HepG2 (cell line): ENCODE measurements around the gene ESRRB. TPM values are rescaled to one million over a fixed set of nuclear protein-coding genes. Genes with fewer than 3 reads are reported as not detected.

ENCODE experiments used
- ATAC-seq: fragments of 200-7000 bp; cut with Tn5 transposase; 3 replicates; pipeline ENCODE4 v1.9.1; 2020; ENCODE audit warnings: mild to moderate bottlenecking, moderate library complexity
- BruUV-seq: library from RNA; stranded (reverse); fragments of 400-500 nt; replicated peaks from 2 replicates; lab custom pipeline; 2021; lab: Mats Ljungman, UMichigan
- CTCF ChIA-PET: fragments of 300-600 bp; formaldehyde crosslinking; extraction: SDS; loops from one replicate; lab custom pipeline; 2021; ENCODE audit warnings: low total read pairs, inconsistent platforms, low intra/inter-chr PET ratio; lab: Yijun Ruan, JAX
- POLR2A ChIA-PET: fragments of 350-600 bp; sonication (Branson Sonifier 250); formaldehyde crosslinking; loops from one replicate; lab custom pipeline; 2020; ENCODE audit warnings: antibody characterized with exemption, inconsistent platforms; lab: Yijun Ruan, JAX
- DNase-seq: peaks from one replicate; pipeline ENCODE4 v3.0.0-alpha.2; 2015; ENCODE audit warnings: low spot score
- FAIRE-seq: peaks from 3 replicates; lab custom pipeline; 2011; peaks lifted over from hg19 to GRCh38; lab: Jason Lieb, UNC
- H2AFZ ChIP-seq: one replicate; pipeline ENCODE4 v1.6.1; 2011; ENCODE audit warnings: low read length, inconsistent platforms
- H3K27ac ChIP-seq: fragments of 300-600 bp; 3 replicates; pipeline ENCODE4 v1.8.0; 2011; ENCODE audit warnings: mixed run types, mild to moderate bottlenecking, mixed read lengths, low read length, inconsistent platforms; ENCODE audit not compliant: insufficient read depth; ENCODE audit errors: extremely low read length
- H3K27me3 ChIP-seq, 2 experiments: fragments of 200-600 bp in 1 of 2; 2 replicates in 1 of 2; 3 replicates in 1 of 2; pipeline versions ENCODE4 v1.6.0 to v1.8.0; 2011; ENCODE audit warnings: low read length in 2 of 2, mild to moderate bottlenecking in 2 of 2, moderate library complexity in 2 of 2, inconsistent platforms in 1 of 2; ENCODE audit not compliant: insufficient read depth in 2 of 2, control insufficient read depth in 1 of 2
- H3K36me3 ChIP-seq, 2 experiments: fragments of 200-600 bp in 1 of 2; replicated peaks in 1 of 2; 2 replicates in 1 of 2; 3 replicates in 1 of 2; pipeline versions ENCODE4 v1.5.1 to v1.8.0; 2011; ENCODE audit warnings: low read length in 2 of 2, inconsistent platforms in 1 of 2; ENCODE audit not compliant: insufficient read depth in 2 of 2, control insufficient read depth in 1 of 2
- H3K4me1 ChIP-seq: 2 replicates; pipeline ENCODE4 v1.5.1; 2012; ENCODE audit warnings: low read length, inconsistent platforms; ENCODE audit not compliant: insufficient read depth
- H3K4me2 ChIP-seq: 2 replicates; pipeline ENCODE4 v1.6.0; 2011; ENCODE audit warnings: low read depth, low read length, inconsistent platforms
- H3K4me3 ChIP-seq, 3 experiments: fragments of 200-600 bp in 1 of 3; sonication (generic), shearing (Covaris generic) in 1 of 3; replicated peaks in 1 of 3; 2 replicates each; pipeline ENCODE4 v1.5.1; 2011 to 2016; ENCODE audit warnings: low read length in 3 of 3, inconsistent platforms in 2 of 3, low read depth in 2 of 3, mild to moderate bottlenecking in 2 of 3, control low read depth in 1 of 3, mixed read lengths in 1 of 3; ENCODE audit not compliant: insufficient read depth in 1 of 3
- H3K79me2 ChIP-seq: one replicate; pipeline ENCODE4 v1.6.1; 2011; ENCODE audit warnings: low read length, inconsistent platforms; ENCODE audit not compliant: insufficient read depth
- H3K9ac ChIP-seq: 2 replicates; pipeline ENCODE4 v1.6.0; 2011; ENCODE audit warnings: mild to moderate bottlenecking, low read depth, low read length, inconsistent platforms; ENCODE audit not compliant: insufficient read depth
- H3K9me3 ChIP-seq: 2 replicates; pipeline ENCODE4 v1.5.1; 2012; ENCODE audit warnings: mild to moderate bottlenecking, low read length
- H4K20me1 ChIP-seq: 2 replicates; pipeline ENCODE4 v1.6.0; 2011; ENCODE audit warnings: inconsistent platforms, mild to moderate bottlenecking, low read length, moderate library complexity; ENCODE audit not compliant: insufficient read depth
- ETV6 ChIP-seq: sonication (generic); formaldehyde crosslinking; conservative IDR thresholded peaks from 2 replicates; pipeline ENCODE4 v1.4.0; 2020; ENCODE audit warnings: missing genetic modification reagents
- GATAD2A ChIP-seq: IDR thresholded peaks from 2 replicates; pipeline ENCODE4 v1.6.1; 2016
- NFIB ChIP-seq: sonication (generic); formaldehyde crosslinking; IDR thresholded peaks from 2 replicates; pipeline ENCODE4 v1.9.0; 2021; ENCODE audit warnings: missing genetic modification reagents, mild to moderate bottlenecking, borderline replicate concordance
- PAWR ChIP-seq: sonication (generic); formaldehyde crosslinking; IDR thresholded peaks from 2 replicates; pipeline ENCODE4 v1.4.0; 2020; ENCODE audit warnings: missing genetic modification reagents, mild to moderate bottlenecking, borderline replicate concordance
- PPARG ChIP-seq: conservative IDR thresholded peaks from 2 replicates; pipeline ENCODE4 v1.6.1; 2016; ENCODE audit warnings: missing biosample characterization, missing genetic modification reagents
- REXO4 ChIP-seq: sonication (generic); formaldehyde crosslinking; IDR thresholded peaks from 2 replicates; pipeline ENCODE4 v1.8.0; 2022; ENCODE audit warnings: missing genetic modification reagents, mild to moderate bottlenecking, borderline replicate concordance
- RNF2 ChIP-seq: fragments of 450-650 bp; conservative IDR thresholded peaks from 2 replicates; pipeline ENCODE4 v1.6.1; 2016; ENCODE audit warnings: low read depth
- SIX1 ChIP-seq: sonication (generic); formaldehyde crosslinking; IDR thresholded peaks from 2 replicates; pipeline ENCODE4 v1.4.0; 2020; ENCODE audit warnings: missing genetic modification reagents, borderline replicate concordance
- SUZ12 ChIP-seq: fragments of 150-350 bp; IDR thresholded peaks from 2 replicates; pipeline ENCODE4 v1.6.1; 2014; ENCODE audit warnings: low read depth, low read length
- TBX2 ChIP-seq: sonication (generic); formaldehyde crosslinking; IDR thresholded peaks from 2 replicates; pipeline ENCODE4 v1.5.0; 2020; ENCODE audit warnings: missing genetic modification reagents, mild to moderate bottlenecking, borderline replicate concordance
- ZNF607 ChIP-seq: sonication (generic); formaldehyde crosslinking; IDR thresholded peaks from 2 replicates; pipeline ENCODE4 v1.5.1; 2020; ENCODE audit warnings: missing genetic modification reagents, mild to moderate bottlenecking, borderline replicate concordance
- ZNF792 ChIP-seq: IDR thresholded peaks from 2 replicates; pipeline ENCODE4 v1.6.1; 2016
- WGBS: methylation state at CpG from one replicate; pipeline ENCODE4 v1.1.6; 2017; ENCODE audit warnings: low lambda C conversion rate; 5-methylcytosine and 5-hydroxymethylcytosine counted together
- in situ Hi-C: cut with HindIII; loops from 2 replicates; pipeline ENCODE4 v1.10.0; 2017; ENCODE audit warnings: low pct_unique_long_range_greater_than_20kb; ENCODE audit not compliant: extremely low pct_ligation_motif_present
- intact Hi-C: fragments of 100-400 bp; cut with micrococcal nuclease; formaldehyde crosslinking; loops from one replicate; pipeline ENCODE4 v1.10.0; 2022; ENCODE audit not compliant: unreplicated experiment
- polyA plus RNA-seq, 8 experiments: library from polyadenylated mRNA; depleted of rRNA in 3 of 8; stranded (reverse) in 7 of 8; unstranded in 1 of 8; fragments of >200 nt; fragmentation: Illumina TruSeq in 4 of 8; extraction: Trizol in 4 of 8; gene quantifications; 2 replicates each; pipeline versions ENCODE4 v1.2.1 to v1.2.3, GENCODE V29; 2011 to 2016; ENCODE audit warnings: low read depth in 4 of 8, missing spikeins in 1 of 8, mixed read lengths in 1 of 8; ENCODE audit not compliant: insufficient read depth in 1 of 8
- total RNA-seq, 5 experiments: library from RNA; depleted of rRNA; stranded (reverse); fragments of >200 nt; fragmentation: Illumina TruSeq; extraction: Trizol; gene quantifications; 2 replicates each; pipeline ENCODE4 v1.2.3, GENCODE V29; 2016; ENCODE audit warnings: low read depth in 1 of 5
- TF ChIP-seq, protein P1 (sequence below): sonication (generic); formaldehyde crosslinking; IDR thresholded peaks from 2 replicates; pipeline ENCODE4 v1.4.0; 2020; ENCODE audit warnings: missing genetic modification reagents, borderline replicate concordance

Gene ESRRB
- total and polyA plus RNA-seq, 2 of the 13 experiments (the other 11 are each of a cell fraction or from before 2014, with no cell fraction given) = 0.04 to 0.33 TPM

DNA sequence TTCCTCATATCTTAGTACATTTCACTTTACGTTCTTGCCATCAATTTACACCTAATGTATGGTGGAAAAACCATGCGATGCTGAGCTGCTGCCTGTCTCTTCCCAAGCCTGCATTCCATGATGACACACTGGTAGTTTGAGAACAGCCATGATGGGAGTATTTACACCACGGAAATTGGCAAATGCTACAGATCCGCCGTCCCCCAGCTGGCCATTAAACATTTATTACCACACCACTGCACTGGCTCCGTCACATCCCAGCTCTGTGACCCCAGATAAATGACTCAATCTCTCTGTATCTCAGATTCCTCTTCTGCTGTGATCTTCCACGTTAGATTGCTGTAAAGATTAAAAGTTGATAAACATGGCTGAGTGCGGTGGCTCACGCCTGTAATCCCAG lies 13.9 kb downstream of the ESRRB start (continued):
- TF ChIP-seq, protein P1, sequence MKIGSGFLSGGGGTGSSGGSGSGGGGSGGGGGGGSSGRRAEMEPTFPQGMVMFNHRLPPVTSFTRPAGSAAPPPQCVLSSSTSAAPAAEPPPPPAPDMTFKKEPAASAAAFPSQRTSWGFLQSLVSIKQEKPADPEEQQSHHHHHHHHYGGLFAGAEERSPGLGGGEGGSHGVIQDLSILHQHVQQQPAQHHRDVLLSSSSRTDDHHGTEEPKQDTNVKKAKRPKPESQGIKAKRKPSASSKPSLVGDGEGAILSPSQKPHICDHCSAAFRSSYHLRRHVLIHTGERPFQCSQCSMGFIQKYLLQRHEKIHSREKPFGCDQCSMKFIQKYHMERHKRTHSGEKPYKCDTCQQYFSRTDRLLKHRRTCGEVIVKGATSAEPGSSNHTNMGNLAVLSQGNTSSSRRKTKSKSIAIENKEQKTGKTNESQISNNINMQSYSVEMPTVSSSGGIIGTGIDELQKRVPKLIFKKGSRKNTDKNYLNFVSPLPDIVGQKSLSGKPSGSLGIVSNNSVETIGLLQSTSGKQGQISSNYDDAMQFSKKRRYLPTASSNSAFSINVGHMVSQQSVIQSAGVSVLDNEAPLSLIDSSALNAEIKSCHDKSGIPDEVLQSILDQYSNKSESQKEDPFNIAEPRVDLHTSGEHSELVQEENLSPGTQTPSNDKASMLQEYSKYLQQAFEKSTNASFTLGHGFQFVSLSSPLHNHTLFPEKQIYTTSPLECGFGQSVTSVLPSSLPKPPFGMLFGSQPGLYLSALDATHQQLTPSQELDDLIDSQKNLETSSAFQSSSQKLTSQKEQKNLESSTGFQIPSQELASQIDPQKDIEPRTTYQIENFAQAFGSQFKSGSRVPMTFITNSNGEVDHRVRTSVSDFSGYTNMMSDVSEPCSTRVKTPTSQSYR = no peak
- TF ChIP-seq PPARG = no peak
- TF ChIP-seq ETV6 (CRISPR knock-in tag) = no peak
- TF ChIP-seq SIX1 (CRISPR knock-in tag) = no peak
- TF ChIP-seq ZNF792 (CRISPR knock-in tag) = no peak

DNA sequence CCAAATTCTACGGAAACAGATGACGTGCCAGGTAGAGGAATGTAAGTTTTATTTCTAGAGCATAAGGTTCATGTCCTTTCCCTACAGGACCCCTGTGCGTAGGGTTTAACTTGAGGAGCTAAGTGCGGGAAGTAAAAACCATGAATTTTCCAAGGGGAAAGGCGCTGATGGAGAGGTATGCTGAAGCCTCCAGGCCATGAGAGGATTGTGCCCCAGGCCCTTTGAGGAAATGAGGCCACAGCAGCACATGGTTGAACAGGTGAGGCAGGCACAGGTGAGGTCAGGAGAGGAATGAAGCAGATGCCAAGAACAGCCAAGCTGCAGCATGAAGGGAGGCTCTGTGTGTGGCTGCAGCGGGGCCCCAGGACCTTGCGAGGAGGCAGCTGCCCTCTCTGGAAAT lies 14.7 kb downstream of the ESRRB start:
- POLR2A ChIA-PET = no interaction called here
- no peak overlapping the region for H3K4me2 ChIP-seq
- no peaks in the 10 kb centered on the region for H3K27me3 ChIP-seq
- H3K4me3 ChIP-seq = no peak overlapping the region
- H3K9me3 ChIP-seq = no peaks in the 10 kb centered on the region
- no peaks in the 10 kb centered on the region for H3K36me3 ChIP-seq
- no peak for DNase-seq
- ATAC-seq = no peak
- H3K27ac ChIP-seq = no peak overlapping the region
- FAIRE-seq = no peak
- TF ChIP-seq PAWR (CRISPR knock-in tag) (no peak), RNF2 (no peak), TBX2 (CRISPR knock-in tag) (no peak), ZNF607 (CRISPR knock-in tag) (no peak), NFIB (CRISPR knock-in tag) (no peak), PPARG (no peak), GATAD2A (CRISPR knock-in tag) (no peak), REXO4 (CRISPR knock-in tag) (no peak), SUZ12 (no peak)
- WGBS = 90% methylated on average over 5 of the region's 7 CpGs
- peaks cover 18% of the 10 kb centered on the region for H3K4me1 ChIP-seq
- CTCF ChIA-PET = no interaction called here
- no peaks in the 10 kb centered on the region for H4K20me1 ChIP-seq
- H3K79me2 ChIP-seq = no peaks in the 10 kb centered on the region
- no peak overlapping the region for H2AFZ ChIP-seq
- in situ Hi-C loops = loop anchor here (25.0 kb wide), 1 partner anchor 678 kb away; no protein-coding TSS in a partner anchor
- no TSS peak for BruUV-seq
- no peak overlapping the region for H3K9ac ChIP-seq
- intact Hi-C loops = no loop called here
